Renal cortex interstitium (tissue), 15 donors: ENCODE results near the gene C6orf52. TPM values are rescaled to one million over a fixed set of nuclear protein-coding genes. Genes with fewer than 3 reads are reported as not detected.
"Not testable (repeated sequence)": the region's sequence is repeated elsewhere in the genome, so short reads cannot be mapped to it uniquely, and the experiment has no call there.

ENCODE experiments used
- DNase-seq, 11 donors: peaks; one replicate each; pipeline ENCODE4 v3.0.0-alpha.2; 2013; ENCODE audit warnings: low read depth in 9 of 11, low spot score in 4 of 11; ENCODE audit errors: extremely low read depth in 1 of 11
- long read RNA-seq, 16 experiments: transcript quantifications; one replicate each; lab custom pipeline, GENCODE V29; 2026
- polyA plus RNA-seq, 3 donors: library from polyadenylated mRNA; unstranded; fragments of 120-200 nt; gene quantifications; one replicate each; pipeline ENCODE4 v1.2.1, GENCODE V29; 2013; ENCODE audit not compliant: insufficient read length in 3 of 3

Gene C6orf52
- polyA plus RNA-seq: 1 to 10 TPM; 2.8 to 3.4 (median 3.2) TPM
- long read RNA-seq, donor 1, partial matches to known transcripts: 33 of 44 reads
- long read RNA-seq, donor 1, other reads (novel, unspliced or antisense): 10 of 44 reads
- long read RNA-seq, donor 2, partial matches to known transcripts: 0 of 1 reads
- long read RNA-seq, donor 2, other reads (novel, unspliced or antisense): 0 of 1 reads
- long read RNA-seq, donor 3, partial matches to known transcripts: 30 of 47 reads
- long read RNA-seq, donor 3, other reads (novel, unspliced or antisense): 17 of 47 reads
- long read RNA-seq, donor 4, partial matches to known transcripts: 12 of 28 reads
- long read RNA-seq, donor 4, other reads (novel, unspliced or antisense): 15 of 28 reads
- long read RNA-seq, donor 5: 0 reads
- long read RNA-seq, donor 6: 0 reads
- long read RNA-seq, donor 7: 0 reads
- long read RNA-seq, donor 8: 0 reads
- long read RNA-seq, donor 9, partial matches to known transcripts: 10 of 21 reads
- long read RNA-seq, donor 9, other reads (novel, unspliced or antisense): 11 of 21 reads
- long read RNA-seq, donor 10: 0 reads
- long read RNA-seq, donor 11, partial matches to known transcripts: 370 of 466 reads
- long read RNA-seq, donor 11, other reads (novel, unspliced or antisense): 95 of 466 reads
- long read RNA-seq, donor 12, partial matches to known transcripts: 17 of 27 reads
- long read RNA-seq, donor 12, other reads (novel, unspliced or antisense): 10 of 27 reads
- long read RNA-seq, donor 13: 0 reads
- long read RNA-seq, donor 14, partial matches to known transcripts: 26 of 32 reads
- long read RNA-seq, donor 14, other reads (novel, unspliced or antisense): 6 of 32 reads
- long read RNA-seq, donor 15, partial matches to known transcripts: 77 of 175 reads
- long read RNA-seq, donor 15, other reads (novel, unspliced or antisense): 98 of 175 reads
- long read RNA-seq, donor 16, partial matches to known transcripts: 245 of 888 reads
- long read RNA-seq, donor 16, other reads (novel, unspliced or antisense): 643 of 888 reads

- peak; percentile 88 to 96 (median 93) for DNase-seq
Observed at GRCh38 chr6:10694302-10695085, at the start of gene C6orf52, which contains the start of gene PAK1IP1. Gene C6orf52 (minus strand): TSS chr6:10694616. CDS start chr6:10687550, 7,066 bp downstream. Gene PAK1IP1 (plus strand): TSS chr6:10694972. CDS start chr6:10694986, 14 bp downstream.

GRCh38 chr6:10743515-10743914, 49.1 kb upstream of the C6orf52 start:
- no peak for DNase-seq

GRCh38 chr6:10742251-10742650, 47.8 kb upstream of the C6orf52 start:
- no peak for DNase-seq

GRCh38 chr6:10741643-10742042, 47.2 kb upstream of the C6orf52 start:
- DNase-seq: not testable (repeated sequence)

GRCh38 chr6:10740061-10740460, 45.6 kb upstream of the C6orf52 start:
- no peak for DNase-seq

- no peak for DNase-seq
Observed at GRCh38 chr6:10736731-10737130, 42.3 kb upstream of the C6orf52 start.

- DNase-seq: no peak
Observed at GRCh38 chr6:10733863-10734262, 39.4 kb upstream of the C6orf52 start.

GRCh38 chr6:10733151-10733715, 38.8 kb upstream of the C6orf52 start:
- DNase-seq: no peak

- no peak for DNase-seq
Observed at GRCh38 chr6:10730254-10730653, 35.8 kb upstream of the C6orf52 start.

GRCh38 chr6:10725716-10726115, 31.3 kb upstream of the C6orf52 start:
- no peak for DNase-seq

- no peak for DNase-seq
Observed at GRCh38 chr6:10725044-10725443, 30.6 kb upstream of the C6orf52 start.

GRCh38 chr6:10723567-10723881, 29.1 kb upstream of the C6orf52 start:
- no peak for DNase-seq

- DNase-seq: peak; percentile 89 to 99 (median 96)
Observed at GRCh38 chr6:10722820-10723566, 28.6 kb upstream of the C6orf52 start, which contains the start of gene TMEM14C. Gene TMEM14C (plus strand): TSS chr6:10723070. CDS start chr6:10724614, 1,544 bp downstream.

- no peak for DNase-seq
Observed at GRCh38 chr6:10722570-10722819, 28.1 kb upstream of the C6orf52 start.

- no peak for DNase-seq
Observed at GRCh38 chr6:10721850-10722569, 27.6 kb upstream of the C6orf52 start.

GRCh38 chr6:10720960-10721849, 26.8 kb upstream of the C6orf52 start:
- DNase-seq: not testable (repeated sequence)
